ENCODE results near the gene ACSL6.

GRCh38 chr5:132006331-132007120 is 4.9 kb downstream of the ACSL6 start:
- TF ChIP-seq EZH2 (IDR thresholded peaks at IDR 0.05; ENCODE audit: borderline replicate concordance) (no peak), CTCF (IDR thresholded peaks at IDR 0.05; ENCODE audit: poor library complexity) (no peak), EZH2phosphoT487 (IDR thresholded peaks at IDR 0.05; ENCODE audit: low read depth, severe bottlenecking, unreplicated experiment) (no peak)

All from hepatocyte (in vitro differentiated cells).